Dedifferentiated amniotic fluid mesenchymal stem cell (primary cell): ENCODE results near the gene UCP1.
A peak's percentile ranks its signal among the peaks of the same experiment; 100 is the strongest.
"Not testable (repeated sequence)": the region's sequence is repeated elsewhere in the genome, so short reads cannot be mapped to it uniquely, and the experiment has no call there.

Source experiments
- DNase-seq: peaks from one replicate; pipeline ENCODE4 v3.0.0-alpha.2; 2016; ENCODE audit errors: extremely low spot score

UCP1 gene

DNA sequence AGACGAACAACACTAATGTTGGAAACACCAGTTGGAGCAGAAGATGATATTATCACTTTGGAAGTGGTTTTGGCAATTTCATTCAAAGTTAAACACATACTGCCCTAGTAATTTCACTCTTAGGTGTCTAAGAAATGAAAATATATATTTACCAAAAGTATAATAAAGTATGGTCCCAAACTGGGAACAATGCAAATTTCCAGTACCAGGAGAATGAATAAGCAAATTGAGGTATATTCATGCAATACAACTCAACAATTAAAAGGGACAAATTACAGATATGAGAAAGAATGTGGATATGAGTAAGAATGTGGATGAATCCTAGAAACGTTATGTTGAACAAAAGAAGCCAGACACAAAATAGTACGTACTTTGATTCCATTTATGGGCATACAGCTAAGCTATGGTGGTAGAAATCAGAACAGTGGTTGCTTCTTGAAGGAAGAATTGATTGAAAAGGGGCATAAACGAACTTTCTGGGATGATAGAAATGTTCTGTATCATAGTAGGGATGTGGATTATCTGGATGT is 34.7 kb downstream of the UCP1 start:
- no peak for DNase-seq

GRCh38 chr4:140529434-140529833 is 39.3 kb downstream of the UCP1 start:
- no peak for DNase-seq

- peak; percentile 98 for DNase-seq
These were observed 44.7 kb downstream of the UCP1 start, which contains the start of gene ELMOD2 for GRCh38 chr4:140523857-140524742. Gene ELMOD2 (plus strand): TSS chr4:140524168. CDS start chr4:140525429, 1,261 bp downstream.

DNA sequence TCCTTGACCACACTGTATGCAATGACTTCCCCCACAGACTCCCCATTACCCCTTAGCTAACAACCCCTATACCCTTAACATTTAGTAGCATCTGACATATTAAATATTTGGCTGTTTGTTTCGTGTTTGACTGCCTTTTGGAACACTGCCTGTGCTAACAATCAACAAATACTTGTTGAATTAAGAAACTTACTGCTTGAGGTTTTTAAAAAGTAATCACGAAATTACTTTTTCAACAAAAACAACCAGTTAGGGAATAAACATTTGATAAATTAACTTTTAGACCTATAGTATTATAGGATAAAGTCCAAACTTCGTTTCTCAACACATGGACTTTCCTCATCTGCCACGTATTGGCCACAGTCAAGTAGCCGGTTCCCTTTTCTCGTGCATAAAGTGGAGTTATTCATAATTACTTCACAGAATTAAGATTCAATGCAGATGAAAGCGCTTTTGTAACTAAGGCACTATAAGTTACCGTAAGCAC is 45.3 kb downstream of the UCP1 start:
- DNase-seq, result no peak

- no peak for DNase-seq
These were observed 53.3 kb downstream of the UCP1 start for GRCh38 chr4:140515423-140515822.

- DNase-seq, result not testable (repeated sequence)
These were observed 55.0 kb downstream of the UCP1 start for GRCh38 chr4:140513765-140514164.
